IMR-90 (cell line): ENCODE data around the gene SKIL.

ENCODE experiments used
- CHD1 ChIP-seq: IDR thresholded peaks from 2 replicates; pipeline ENCODE4 v1.6.1; 2012; ENCODE audit warnings: low read depth, low read length, improper control_type of control experiment
- CTCF ChIP-seq: conservative IDR thresholded peaks from 2 replicates; pipeline ENCODE4 v1.5.1; 2012; ENCODE audit warnings: mild to moderate bottlenecking, low read depth, low read length, improper control_type of control experiment
- FOS ChIP-seq: fragments of 150-350 bp; IDR thresholded peaks from 2 replicates; pipeline ENCODE4 v1.6.1; 2016; ENCODE audit warnings: low read depth, low read length
- MAFK ChIP-seq: IDR thresholded peaks from 2 replicates; pipeline ENCODE4 v1.6.1; 2012; ENCODE audit warnings: low read depth, low read length, improper control_type of control experiment
- MAZ ChIP-seq: IDR thresholded peaks from 2 replicates; pipeline ENCODE4 v1.6.1; 2012; ENCODE audit warnings: low read depth, mild to moderate bottlenecking, low read length, improper control_type of control experiment, moderate library complexity, borderline replicate concordance
- MXI1 ChIP-seq: IDR thresholded peaks from 2 replicates; pipeline ENCODE4 v1.6.1; 2012; ENCODE audit warnings: low read depth, mild to moderate bottlenecking, low read length, moderate library complexity, borderline replicate concordance
- POLR2A ChIP-seq: IDR thresholded peaks from 2 replicates; pipeline ENCODE4 v1.6.1; 2012; ENCODE audit warnings: mild to moderate bottlenecking, low read depth, low read length
- RAD21 ChIP-seq: IDR thresholded peaks from 2 replicates; pipeline ENCODE4 v1.6.1; 2012; ENCODE audit warnings: low read length, improper control_type of control experiment
- RCOR1 ChIP-seq: IDR thresholded peaks from 2 replicates; pipeline ENCODE4 v1.6.1; 2012; ENCODE audit warnings: mild to moderate bottlenecking, low read length, improper control_type of control experiment; ENCODE audit not compliant: insufficient replicate concordance
- RFX5 ChIP-seq: IDR thresholded peaks from 2 replicates; pipeline ENCODE4 v1.8.0; 2012; ENCODE audit warnings: low read depth, mild to moderate bottlenecking, low read length, moderate library complexity
- SMC3 ChIP-seq: fragments of 150-350 bp; IDR thresholded peaks from 2 replicates; pipeline ENCODE4 v1.6.1; 2016; ENCODE audit warnings: low read depth, mild to moderate bottlenecking, antibody characterized with exemption, low read length, moderate library complexity

- TF ChIP-seq CTCF: no peak
- no peak for TF ChIP-seq MAZ
- no peak for TF ChIP-seq POLR2A
- no peak for TF ChIP-seq MXI1
- no peak for TF ChIP-seq SMC3
- no peak for TF ChIP-seq MAFK
- TF ChIP-seq CHD1: no peak
- TF ChIP-seq RFX5: no peak
- no peak for TF ChIP-seq FOS
- TF ChIP-seq RCOR1: no peak
- TF ChIP-seq RAD21: no peak
Observed at GRCh38 chr3:170309046-170309445, 48.5 kb upstream of the SKIL start.
